HG03460 (cell line): ENCODE measurements around the gene PTDSS2.
"Not testable (repeated sequence)": the region's sequence is repeated elsewhere in the genome, so short reads cannot be mapped to it uniquely, and the experiment has no call there.

Source experiments
- ATAC-seq: cut with Tn5 transposase; IDR thresholded peaks from one replicate; pipeline ENCODE4 v1.9.1; 2021; ENCODE audit not compliant: unreplicated experiment

Gene PTDSS2

DNA sequence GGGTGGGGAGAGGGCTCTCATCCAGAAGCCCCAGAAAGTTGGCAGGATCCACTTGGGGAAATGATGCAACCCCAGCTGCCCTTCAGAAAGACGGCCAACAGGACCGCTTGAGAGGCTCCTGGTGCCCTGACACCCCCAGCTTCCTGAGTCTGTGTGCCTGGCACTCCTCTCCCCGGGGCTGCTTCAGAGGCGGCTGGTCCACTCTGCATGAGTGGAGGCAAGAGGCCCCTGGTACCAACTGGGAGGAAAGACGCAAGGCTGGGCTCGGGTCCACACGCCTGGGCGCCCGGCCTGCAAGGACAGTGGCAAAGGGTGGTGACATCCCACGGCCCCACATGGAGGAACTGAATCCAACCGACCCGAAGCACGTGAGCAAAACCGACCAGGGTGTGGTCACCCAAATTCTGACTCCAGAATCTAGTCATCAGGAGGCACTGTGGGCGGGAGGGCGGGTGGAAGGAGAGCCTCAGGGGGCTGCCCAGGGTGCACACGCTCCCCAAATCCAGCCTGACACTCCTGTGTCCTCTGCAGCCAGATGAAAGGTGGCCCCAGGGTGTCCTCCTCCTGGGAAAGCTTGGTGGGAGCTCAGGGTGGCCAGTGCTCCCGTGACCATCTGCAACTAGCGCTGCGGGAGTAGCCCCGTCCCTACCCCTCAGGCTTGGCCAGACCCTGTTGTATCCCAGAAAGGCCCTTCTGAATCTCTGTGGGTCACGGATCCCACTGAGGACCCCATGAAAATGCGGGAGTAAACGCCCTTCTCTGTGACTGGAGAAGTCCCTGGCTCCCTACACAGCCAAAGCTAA is 53.3 kb downstream of the PTDSS2 start:
- ATAC-seq = no peak

DNA sequence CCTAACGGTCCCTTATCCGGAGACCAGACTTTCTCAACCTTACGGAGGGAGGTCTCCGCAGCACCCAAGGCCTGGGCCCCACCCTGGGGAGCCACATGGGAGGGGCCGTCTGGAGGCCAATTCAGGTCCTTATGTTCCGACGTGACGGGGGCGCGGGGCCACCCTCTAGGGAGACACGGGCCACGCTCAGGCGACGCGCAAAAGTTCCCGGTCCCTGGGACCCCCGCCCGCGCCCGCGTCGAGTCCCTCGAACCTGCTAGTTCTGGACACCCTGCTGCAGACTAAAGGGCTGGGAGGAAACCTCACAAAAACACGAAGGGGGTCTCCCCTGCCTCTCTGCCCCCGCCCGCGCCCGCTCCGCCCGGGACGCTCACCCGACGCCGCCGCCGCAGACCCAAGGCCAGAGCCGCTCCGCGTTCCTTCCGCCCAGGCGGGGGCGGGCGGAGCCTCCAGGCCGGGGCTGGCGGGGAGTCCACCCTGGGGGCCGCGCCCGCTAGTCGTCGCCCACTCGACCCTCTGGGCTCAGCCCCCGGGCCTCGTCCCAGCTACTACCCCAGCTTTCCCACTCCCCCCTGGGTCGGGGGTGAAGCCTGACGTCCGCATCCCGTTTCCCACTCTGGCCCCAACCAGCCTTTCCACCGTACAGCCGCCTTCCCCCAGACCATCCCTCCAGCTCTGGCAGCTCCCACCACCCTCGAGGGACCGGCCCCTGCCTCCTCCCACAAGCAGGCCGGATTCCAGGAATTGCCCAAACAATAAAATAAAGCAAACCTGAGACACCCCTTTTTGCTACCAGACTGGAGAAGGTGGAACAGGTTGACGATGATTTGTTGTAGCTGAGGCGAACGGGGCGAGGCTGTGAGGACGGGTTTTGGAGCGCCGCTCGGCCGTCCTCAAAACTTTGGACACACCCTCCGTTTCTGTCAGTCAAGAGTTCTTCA is 54.2 kb downstream of the PTDSS2 start:
- no peak for ATAC-seq

DNA sequence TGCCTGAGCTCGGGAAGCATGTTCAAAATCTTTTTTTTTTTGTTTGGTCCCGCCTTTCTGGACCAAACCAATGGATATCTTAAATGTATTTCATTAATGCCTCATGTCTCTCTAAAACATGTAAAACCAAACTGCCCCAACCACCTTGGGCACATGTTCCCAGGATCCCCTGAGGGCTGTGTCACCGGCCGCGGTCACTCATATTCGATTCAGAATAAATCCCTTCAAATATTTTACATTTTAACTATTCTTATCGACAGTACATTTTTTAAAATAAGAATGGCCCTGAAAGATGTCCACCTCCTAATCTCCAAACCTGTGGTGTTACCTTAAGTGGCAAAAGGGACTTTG is 54.9 kb downstream of the PTDSS2 start:
- no peak for ATAC-seq

DNA sequence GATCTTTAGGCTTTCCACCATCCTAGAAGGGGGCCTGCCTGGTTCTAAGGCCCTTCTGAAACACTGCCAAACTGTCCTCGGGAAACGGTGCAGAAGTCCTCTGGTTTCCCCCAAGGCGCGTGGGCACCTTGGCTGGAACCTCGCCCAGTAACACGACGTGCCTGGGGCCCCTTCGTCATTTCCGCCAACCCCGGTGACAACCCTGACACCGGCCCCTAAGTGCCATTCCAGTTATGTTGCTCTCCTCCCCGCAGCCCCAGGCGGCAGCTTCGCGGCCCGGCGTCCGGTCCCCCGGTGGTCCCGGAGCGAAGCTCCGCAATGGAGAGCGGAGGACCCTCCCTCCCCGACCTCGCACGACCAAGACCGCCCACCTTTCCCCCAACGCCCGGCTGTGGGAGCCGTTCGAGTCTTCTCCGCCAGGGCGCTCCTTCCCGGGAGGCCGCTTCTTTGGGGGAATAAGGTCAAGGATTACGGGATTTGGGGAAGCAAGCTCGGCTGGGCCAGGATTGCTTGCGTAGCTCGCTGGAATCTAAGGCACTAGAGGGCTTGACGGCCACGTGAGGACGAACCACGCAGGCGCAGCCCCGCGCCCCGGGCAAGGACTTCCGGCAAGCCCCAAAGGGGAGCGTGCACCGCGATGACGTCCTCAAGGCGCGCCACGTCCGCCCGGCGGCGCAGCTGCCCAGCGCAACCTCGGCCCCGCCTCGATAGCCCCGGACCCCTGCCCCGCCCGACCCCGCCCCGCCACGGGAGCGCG is 56.3 kb downstream of the PTDSS2 start:
- ATAC-seq = peak; percentile 64

DNA sequence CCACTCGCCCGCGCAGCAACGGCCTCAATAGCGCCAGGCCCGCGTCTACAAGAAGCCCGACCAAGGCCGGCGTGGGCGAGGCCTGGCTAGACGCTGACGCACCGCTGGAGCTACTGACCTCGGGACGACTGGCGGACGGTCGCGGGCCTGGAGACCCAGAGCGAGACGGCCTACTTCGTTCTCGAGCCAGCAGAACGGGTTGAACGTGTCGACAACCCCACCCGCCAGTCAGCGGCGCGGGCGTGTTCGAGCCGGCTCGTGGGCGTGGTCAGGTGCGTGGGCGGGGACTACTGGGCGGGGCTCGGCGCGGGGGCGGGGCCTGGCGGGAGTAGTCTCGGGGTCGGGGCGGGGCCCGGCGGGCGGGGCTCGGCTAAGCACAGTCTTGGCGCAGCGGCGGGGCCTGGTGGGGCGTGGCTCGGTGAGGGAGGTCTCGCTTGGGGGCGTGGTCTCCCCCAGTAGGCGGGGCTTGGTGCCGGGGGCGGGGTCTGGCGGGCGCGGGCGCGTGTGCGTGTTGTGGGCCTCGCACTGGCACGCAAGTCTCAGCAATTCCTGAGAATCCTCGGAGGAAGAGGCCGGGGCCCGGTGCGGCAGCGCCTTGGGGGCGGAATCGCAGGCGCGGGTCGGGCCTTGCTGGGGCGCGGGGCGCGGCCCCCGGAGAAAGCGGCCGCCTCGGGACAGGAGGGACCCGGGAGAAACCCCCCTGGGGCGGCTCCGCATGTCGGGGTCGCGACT is 57.1 kb downstream of the PTDSS2 start, which contains the start of gene RNH1:
Gene RNH1, minus strand, starts transcription at position 248 of the 732 bp plus-strand sequence. CDS start 5,080 bp downstream, outside the sequence.
- ATAC-seq = peak; percentile 39

DNA sequence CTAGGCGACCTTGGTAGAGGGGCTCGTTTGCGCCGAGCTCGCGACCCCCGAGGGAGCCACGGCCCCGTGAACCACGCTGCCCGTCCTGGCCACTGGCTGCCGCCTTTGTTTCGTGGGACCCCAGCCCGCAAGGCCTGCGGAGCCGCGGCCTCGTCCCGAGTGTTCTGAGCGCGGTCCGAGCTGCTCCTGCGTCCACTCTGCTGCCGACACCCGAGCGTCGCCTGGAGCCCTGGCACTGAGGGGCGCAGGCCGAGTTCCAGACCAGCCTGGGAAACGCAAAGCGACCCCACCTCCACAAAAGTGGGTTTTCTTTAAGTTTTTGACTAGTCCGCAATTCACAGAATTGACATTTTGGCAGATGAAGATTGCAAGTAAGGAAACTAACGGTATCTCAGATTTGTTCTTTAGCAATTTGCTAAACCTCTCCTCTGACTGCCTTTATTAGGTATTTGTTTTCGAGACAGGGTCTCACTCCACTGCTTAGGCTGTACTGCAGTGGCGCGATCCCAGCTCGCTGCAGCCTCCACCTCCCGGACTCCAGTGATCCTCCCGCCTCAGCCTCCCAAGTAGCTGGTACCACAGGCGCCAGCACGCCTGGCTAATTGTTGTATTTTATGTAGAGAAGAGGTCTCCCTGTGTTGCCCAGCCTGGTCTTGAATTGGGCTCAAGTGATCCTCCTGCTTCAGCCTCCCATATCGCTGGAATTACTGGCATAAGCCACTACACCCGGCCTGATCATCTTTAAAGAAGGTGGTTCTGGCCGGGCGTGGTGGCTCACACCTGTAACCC is 57.8 kb downstream of the PTDSS2 start:
- no peak for ATAC-seq

DNA sequence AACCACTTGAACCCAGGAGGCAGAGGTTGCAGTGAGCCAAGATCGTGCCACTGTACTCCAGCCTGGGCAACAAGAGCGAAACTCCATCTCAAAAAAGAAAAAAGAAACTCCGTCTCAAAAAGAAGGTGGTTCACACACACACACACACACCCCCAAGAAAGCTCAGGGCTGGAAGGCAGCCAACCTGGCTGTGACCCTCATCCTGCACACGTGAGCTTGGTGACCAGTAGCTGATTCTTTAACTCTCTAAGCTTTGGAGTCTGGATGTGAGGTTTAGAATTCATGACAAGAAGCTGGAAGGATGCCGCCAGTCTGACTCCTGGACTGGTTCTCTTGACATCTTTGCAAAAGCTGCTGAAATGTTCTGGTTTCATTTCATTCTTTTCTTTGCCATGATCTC is 58.9 kb downstream of the PTDSS2 start:
- no peak for ATAC-seq

DNA sequence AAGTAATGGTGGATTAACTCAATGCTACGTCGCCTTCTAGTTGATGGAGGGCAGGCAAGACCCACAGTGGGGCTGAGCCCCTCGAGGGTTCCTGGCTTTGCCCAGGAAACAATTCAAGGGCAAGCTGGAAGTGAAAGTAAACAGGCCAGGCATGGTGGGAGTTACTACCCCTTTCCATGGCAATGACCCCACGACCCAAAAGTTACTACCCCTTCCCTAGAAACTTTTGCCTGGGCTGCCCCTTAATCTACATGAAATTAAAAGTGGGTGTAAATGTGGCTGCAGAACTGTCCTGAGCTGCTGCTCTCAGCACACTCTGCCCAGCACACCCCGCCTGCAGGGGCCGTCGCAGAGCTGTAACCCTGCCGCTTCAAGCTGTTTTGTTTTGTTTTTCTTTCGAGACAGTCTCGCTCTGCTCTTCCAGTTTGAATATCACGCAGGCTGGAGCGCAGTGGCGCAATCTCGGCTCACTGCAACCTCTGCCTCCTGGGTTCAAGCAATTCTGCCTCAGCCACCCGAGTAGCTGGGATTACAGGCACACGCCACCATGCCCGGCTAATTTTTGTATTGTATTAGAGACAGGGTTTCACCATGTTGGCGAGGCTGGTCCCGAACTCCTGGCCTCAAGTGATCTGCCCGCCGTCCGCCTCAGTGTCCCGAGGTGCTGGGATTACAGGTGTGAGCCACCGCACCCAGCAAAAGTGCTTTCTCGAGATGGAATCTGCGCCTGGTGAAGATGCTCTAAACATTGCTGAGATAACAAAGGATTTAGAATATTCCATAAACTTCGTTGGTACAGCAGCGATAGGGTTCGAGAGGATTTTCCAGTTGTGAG is 62.9 kb downstream of the PTDSS2 start:
- no peak for ATAC-seq

DNA sequence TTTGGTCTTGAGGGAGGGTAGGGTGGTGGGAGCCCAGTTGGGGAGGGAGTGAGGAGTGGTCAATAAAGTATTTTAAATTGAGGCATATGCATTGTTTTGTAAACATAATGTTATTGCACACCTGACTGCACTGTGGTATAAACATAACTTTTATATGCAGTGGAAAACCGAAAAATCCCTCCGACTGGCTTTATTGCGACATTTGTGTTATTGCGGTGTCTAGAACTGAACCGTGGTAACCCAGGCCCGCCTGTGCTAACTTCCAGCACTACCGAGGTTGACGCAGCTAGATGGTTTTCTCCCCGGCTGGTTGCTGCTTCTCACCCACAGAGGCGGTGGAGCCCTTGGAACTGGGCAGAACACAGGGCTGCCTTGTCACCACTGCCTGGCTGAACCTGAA is 64.5 kb downstream of the PTDSS2 start:
- ATAC-seq = no peak

DNA sequence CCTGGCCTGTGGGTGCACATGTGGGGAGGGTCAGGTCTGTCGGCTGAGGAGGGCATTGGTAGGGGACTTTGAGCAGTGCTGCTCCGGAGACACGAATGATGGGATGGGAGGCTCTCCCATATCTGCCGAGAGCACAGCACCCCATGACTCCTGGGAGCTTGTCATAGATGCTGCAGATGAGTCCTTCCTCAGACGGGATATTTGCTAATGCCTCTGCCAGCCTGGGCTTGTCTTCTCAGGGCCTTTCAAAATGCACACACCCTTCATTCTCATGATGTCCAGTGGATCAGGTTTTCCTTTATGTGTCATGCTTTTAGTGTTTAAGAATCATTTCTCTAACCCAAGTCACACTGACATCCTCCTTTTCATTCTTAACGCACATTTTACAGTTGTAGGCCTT is 65.1 kb downstream of the PTDSS2 start:
- no peak for ATAC-seq

DNA sequence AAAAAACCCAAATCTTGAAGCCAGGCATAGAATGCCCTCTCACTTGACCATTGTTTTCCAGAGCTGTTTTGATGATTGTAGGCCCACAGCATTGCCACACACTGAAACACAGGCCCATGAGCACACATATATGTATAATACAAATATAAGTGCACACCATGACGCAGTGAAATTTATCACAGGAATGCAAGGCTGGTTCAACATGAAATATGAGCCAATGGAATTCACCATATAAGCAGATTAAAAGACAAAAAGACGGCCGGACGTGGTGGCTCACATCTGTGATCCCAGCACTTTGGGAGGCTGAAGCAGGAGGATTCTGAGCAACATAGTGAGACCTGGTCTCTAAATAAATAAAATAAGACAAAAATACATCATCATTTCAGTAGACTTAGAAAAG is 66.3 kb downstream of the PTDSS2 start:
- no peak for ATAC-seq

DNA sequence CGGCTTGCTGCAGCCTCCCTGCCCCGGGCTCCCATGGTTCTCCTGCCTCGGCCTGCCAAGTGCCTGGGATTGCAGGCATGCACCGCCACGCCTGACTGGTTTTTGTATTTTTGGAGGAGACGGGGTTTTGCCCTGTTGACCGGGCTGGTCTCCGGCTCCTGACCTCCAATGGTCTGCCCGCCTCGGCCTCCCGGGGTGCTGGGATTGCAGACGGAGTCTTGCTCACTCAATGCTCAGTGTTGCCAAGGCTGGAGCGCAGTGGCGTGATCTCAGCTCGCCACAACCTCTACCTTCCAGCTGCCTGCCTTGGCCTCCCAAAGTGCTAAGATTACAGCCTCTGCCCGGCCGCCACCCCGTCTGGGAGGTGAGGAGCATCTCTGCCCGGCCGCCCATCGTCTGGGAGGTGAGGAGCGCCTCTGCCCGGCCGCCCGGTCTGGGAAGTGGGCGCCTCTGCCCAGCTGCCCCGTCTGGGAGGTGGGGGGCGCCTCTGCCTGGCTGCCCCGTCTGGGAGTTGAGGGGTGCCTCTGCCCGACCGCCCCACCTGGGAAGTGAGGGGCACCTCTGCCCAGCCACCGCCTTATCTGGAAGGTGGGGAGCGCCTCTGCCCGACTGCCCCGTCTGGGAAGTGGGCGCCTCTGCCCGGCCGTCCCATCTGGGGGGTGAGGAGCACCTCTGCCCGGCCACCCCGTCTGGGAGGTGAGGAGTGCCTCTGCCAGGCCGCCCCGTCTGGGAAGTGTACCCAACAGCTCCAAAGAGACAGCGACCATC is 67.0 kb downstream of the PTDSS2 start:
- not testable (repeated sequence) for ATAC-seq

DNA sequence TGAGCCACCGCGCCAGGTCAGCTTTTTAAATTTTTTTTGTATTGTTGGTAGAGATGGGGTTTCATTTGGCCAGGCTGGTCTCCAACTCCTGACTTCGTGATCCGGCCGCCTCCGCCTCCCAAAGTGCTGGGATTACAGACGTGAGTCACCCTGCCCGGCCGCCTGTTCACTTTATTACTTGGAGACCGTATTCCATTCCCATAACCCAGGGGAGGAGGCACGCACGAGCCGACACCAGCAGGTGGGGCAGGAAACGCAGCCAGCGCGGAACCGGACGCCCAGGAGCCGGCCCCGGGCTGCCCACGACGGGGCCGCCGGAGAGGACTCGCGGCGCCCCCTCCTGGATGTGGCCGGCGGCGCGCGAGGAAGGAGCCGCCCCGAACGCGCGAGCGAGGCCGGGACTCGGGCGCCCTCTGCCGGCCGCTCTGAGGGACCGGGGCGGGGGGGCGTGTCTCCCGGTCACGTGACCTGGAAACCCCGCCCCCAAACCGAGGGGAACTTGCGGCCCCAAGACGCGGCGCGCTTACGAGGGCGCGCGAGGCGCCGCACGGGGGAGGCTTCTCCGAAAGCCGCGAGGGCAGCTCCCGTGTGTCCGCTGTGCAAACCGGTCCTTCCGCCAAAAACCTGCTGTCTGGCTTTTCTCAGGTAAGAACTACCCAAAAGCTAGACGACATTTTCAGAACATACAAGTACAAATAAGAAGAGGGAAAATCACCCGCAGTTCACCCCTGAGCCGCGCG is 68.6 kb downstream of the PTDSS2 start:
- peak; percentile 77 for ATAC-seq

DNA sequence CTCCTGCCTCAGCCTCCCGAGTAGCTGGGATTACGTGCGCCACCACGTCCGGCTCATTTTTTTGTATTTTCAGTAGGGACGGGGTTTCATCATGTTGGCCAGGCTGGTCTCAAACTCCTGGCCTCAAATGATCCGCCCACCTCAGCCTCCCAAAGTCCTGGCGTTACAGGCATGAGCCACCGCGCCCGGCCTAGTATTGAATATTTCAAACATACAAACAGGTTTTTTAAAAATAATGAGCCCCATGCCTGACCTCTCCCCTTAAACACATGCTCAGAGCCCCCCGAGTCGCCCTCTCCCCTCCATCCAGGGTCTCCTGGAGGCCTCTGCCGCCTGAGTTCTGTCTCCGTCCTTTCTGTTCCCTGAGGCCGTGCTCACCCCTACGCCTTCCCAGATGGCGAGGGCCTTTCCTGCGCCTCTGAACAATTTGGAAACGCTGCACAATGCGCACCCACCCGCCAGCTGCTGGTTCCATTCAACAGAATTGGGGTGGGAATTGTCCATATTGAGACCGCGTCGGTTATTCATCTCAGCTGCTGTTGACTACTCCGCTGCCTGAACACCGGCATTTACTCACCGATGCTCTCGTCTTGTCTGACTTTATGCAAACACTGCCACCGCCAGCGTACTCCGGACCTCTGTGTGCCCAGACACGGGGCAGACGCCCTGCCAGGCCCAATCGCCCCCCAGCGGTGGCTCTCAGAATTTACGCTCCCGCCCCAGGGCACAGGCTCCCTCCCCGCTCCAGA is 70.5 kb downstream of the PTDSS2 start:
- ATAC-seq = no peak

DNA sequence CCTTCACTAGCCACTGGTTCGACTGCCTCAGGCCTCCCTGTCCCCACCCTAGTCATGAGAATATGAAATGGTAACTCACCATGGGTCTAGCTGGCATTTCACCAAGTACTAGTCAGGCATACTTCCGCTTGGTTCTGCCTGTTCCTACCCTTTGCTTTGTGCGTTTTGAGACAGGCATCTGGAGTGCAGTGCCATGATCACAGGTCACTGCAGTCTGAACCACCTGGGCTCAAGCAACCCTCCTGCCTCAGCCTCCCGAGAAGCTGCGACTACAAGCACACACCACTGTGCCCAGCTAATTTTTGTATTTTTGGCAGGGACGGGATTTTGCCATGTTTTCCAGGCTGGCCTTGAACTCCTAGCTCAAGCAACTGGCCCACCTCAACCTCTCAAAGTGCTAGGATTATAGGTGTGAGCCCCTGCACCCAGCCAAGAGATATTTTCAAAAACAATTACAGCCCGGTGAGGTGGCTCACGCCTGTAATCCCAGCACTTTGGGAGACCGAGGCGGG is 71.2 kb downstream of the PTDSS2 start:
- ATAC-seq = no peak

DNA sequence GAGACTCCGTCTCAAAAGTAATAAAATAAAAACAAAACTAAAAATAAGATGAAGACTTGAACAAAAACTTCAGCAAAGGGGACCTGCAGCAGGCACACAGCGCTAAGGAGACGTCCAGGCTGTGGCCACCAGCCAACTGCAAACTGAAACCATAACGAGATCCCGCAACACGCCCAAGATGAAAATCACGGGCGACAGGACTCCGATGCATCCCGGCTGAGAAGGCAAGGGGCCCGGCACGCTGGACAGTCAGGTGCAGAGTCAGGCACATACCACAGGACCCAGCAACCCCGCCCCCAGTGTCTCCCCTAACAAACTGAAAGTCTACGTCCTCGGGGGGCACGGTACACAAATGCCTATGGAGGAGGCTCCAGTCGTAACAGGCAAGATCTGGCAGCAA is 76.1 kb downstream of the PTDSS2 start:
- no peak for ATAC-seq
